AG09309 (cell line): Measurements from ENCODE around the gene PSG7.
"Not testable (repeated sequence)": the region's sequence is repeated elsewhere in the genome, so short reads cannot be mapped to it uniquely, and the experiment has no call there.

Experiments
- DNase-seq: peaks from one replicate; pipeline ENCODE4 v3.0.0-alpha.2; 2010; ENCODE audit warnings: low read depth
- H3K4me3 ChIP-seq: 2 replicates; pipeline ENCODE4 v1.5.1; 2011; ENCODE audit warnings: mild to moderate bottlenecking, low read depth, low read length, moderate library complexity; ENCODE audit not compliant: control insufficient read depth
- CTCF ChIP-seq: IDR thresholded peaks from 2 replicates; pipeline ENCODE4 v1.5.1; 2011; ENCODE audit warnings: mild to moderate bottlenecking, low read depth, low read length, inconsistent platforms; ENCODE audit not compliant: insufficient read depth, control insufficient read depth; ENCODE audit errors: missing control alignments

PSG7 gene

GRCh38 chr19:42913516-42913915 is 23.5 kb downstream of the PSG7 start:
- not testable (repeated sequence) for DNase-seq, H3K4me3 ChIP-seq

DNA sequence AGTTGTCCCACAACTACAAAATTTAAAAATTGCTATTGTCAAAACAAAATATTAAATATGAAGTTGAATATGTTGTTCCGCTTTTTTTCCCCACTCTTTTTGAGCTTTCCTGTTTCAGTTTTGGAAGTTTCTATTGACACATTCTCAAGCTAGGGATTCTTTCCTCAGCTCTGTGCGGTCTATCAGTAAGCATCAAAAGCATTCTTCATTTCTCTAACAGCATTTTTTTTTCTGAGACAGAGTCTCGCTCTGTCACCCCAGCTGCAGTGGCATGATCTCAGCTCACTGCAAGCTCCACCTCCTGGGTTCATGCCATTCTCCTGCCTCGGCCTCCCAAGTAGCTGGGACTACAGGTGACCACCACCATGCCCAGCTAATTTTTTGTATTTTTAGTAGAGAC is 24.1 kb downstream of the PSG7 start:
- H3K4me3 ChIP-seq, DNase-seq: not testable (repeated sequence)

GRCh38 chr19:42911731-42912130 is 25.3 kb downstream of the PSG7 start:
- H3K4me3 ChIP-seq, DNase-seq: not testable (repeated sequence)

GRCh38 chr19:42906162-42906561 is 30.8 kb downstream of the PSG7 start:
- H3K4me3 ChIP-seq, DNase-seq: not testable (repeated sequence)

- DNase-seq = not testable (repeated sequence)
These were observed 36.4 kb downstream of the PSG7 start for GRCh38 chr19:42900561-42900960.

DNA sequence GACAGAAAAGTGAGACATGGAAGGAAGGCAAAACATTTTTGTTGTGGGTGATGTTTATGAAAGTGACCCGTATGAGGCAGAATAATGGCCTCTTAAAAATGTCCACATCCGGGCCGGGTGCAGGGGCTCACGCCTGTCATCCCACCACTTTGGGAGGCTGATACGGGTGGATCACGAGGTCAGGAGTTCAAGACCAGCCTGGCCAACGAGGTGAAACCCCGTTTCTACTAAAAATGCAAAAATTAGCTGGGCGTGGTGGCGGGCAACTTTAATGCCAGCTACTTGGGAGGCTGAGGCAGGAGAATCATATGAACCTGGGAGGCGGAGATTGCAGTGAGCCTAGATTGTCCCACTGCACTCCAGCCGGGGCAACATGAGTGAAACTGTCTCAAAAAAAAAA is 37.3 kb downstream of the PSG7 start:
- not testable (repeated sequence) for DNase-seq, H3K4me3 ChIP-seq

More at GRCh38 chr19:42900561-42900960, 36.4 kb downstream of the PSG7 start:
- H3K4me3 ChIP-seq = not testable (repeated sequence)

DNA sequence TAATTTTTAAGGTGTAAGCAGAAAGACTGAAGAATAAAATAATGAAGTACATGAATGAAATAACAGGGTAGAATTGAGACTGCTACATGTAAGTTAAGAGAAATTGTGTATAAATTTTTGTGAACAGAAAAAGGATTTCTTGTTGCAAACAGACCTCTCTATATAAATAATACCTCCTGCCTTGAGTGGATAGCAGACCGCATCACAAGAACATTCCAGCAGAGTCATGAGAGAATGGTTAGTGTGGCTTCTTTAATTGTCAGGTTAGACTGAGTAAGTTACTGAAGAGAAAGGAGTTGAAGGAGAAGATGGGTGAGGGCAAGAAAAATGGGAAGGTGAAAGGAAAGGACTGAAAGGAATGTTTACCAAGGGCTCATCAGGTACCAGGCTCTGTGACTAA is 37.9 kb downstream of the PSG7 start:
- DNase-seq = not testable (repeated sequence)

GRCh38 chr19:42898656-42899055 is 38.4 kb downstream of the PSG7 start:
- DNase-seq = not testable (repeated sequence)

More for the DNA sequence above, 37.9 kb downstream of the PSG7 start:
- H3K4me3 ChIP-seq = not testable (repeated sequence)

DNA sequence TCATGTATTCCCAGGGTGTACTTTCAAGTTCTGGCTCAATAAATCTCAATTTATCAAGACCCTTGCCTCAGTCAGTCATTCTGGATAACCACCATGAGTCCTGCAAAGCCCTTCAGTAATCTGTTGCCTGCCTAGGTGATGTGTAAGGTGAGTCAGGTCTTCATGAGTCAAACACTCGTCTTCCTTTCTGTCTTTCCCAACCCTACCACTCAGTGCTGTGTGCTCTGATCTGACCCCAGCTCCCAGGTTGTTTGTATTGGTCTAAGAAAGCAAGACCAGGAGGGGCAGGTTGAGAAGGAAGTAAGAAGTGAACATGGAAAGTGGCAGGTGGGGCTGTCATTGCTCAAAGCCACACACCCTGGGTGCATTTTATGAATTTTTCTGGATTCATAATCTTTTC is 39.3 kb downstream of the PSG7 start:
- not testable (repeated sequence) for DNase-seq, H3K4me3 ChIP-seq

More at GRCh38 chr19:42898656-42899055, 38.4 kb downstream of the PSG7 start:
- H3K4me3 ChIP-seq = not testable (repeated sequence)

- H3K4me3 ChIP-seq, DNase-seq: not testable (repeated sequence)
These were observed 46.6 kb downstream of the PSG7 start for GRCh38 chr19:42890446-42890845.

GRCh38 chr19:42887876-42888445 is 49.0 kb downstream of the PSG7 start:
- DNase-seq, H3K4me3 ChIP-seq: not testable (repeated sequence)

GRCh38 chr19:42882730-42883129 is 54.3 kb downstream of the PSG7 start:
- not testable (repeated sequence) for H3K4me3 ChIP-seq, DNase-seq

DNA sequence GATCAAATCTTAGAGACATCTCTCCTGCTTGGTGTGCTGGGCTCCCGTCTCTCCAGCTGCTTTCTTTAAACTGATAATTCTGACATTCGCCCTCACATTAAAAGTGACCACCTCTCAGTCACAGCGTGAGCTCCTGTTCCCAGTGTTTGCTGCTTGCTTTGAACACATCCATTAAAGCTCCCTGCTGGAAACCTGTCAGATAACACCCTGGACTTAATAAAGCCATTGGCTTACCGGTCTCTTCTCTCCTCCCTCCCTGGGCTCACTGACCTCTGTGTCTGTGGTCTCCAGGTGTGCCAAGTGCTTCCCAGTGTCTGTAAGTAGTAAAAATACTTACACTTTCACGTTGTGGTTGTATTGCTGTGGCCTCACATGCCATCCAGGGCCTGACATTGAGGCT is 55.0 kb downstream of the PSG7 start:
- not testable (repeated sequence) for DNase-seq

DNA sequence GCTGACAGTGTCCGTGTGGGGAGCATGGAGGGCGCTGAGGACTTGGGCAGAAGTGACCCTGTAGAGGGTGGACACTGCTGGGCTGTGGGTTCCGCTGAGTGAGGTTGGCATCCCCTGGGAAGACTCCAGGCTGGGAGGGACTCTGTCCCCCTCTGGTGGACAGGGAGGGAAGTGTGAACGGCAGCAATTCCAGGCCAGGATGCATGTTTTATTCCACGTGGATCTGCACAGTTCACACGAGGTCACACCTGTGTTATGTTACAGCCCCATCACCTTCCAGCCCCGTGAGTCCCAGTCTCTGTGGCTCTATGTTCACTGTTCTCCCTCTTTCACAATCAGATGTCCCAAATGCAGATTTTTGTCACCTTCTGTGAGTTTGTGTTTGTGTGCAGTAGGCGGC is 55.7 kb downstream of the PSG7 start:
- DNase-seq = not testable (repeated sequence)

More for the DNA sequence above, 55.0 kb downstream of the PSG7 start:
- not testable (repeated sequence) for H3K4me3 ChIP-seq

GRCh38 chr19:42880621-42881020 is 56.4 kb downstream of the PSG7 start:
- H3K4me3 ChIP-seq, DNase-seq: not testable (repeated sequence)

More for the DNA sequence above, 55.7 kb downstream of the PSG7 start:
- not testable (repeated sequence) for H3K4me3 ChIP-seq
- peak; percentile 57 for TF ChIP-seq CTCF
